ENCODE data around the gene SIAH1. TPM values are rescaled to one million over a fixed set of nuclear protein-coding genes. Genes with fewer than 3 reads are reported as not detected.
"Not testable (repeated sequence)": the region's sequence is repeated elsewhere in the genome, so short reads cannot be mapped to it uniquely, and the experiment has no call there.

The SIAH1 gene
- polyA plus RNA-seq, 1 donor (not counting 4 experiments of a cell fraction or from before 2014, with no cell fraction given): 19.0 TPM

GRCh38 chr16:48378276-48378675 is 6.9 kb downstream of the SIAH1 start:
- peaks cover 22% of the 10 kb centered on the region for H3K4me1 ChIP-seq (ENCODE audit: control insufficient read depth, extremely low read depth, insufficient read depth, low read length)
- no peaks in the 10 kb centered on the region for H3K36me3 ChIP-seq (ENCODE audit: control insufficient read depth in 2 of 2, extremely low read depth in 1 of 2, insufficient read depth in 2 of 2, low read length in 2 of 2)
- no peak overlapping the region for H3K4me3 ChIP-seq (ENCODE audit: control insufficient read depth in 2 of 3, extremely low read depth in 1 of 3, insufficient read depth in 2 of 3, low read depth in 1 of 3, low read length in 3 of 3)
- H3K27ac ChIP-seq (ENCODE audit: control insufficient read depth, insufficient read depth, low read length): no peak overlapping the region
- no peaks in the 10 kb centered on the region for H3K27me3 ChIP-seq (ENCODE audit: control insufficient read depth, extremely low read depth, insufficient read depth, low read length)
- peaks cover 3% of the 10 kb centered on the region for H3K9me1 ChIP-seq (ENCODE audit: control insufficient read depth, extremely low read depth, insufficient read depth, low read length)
- H3K79me2 ChIP-seq (ENCODE audit: control insufficient read depth, insufficient read depth, low read length): peaks cover 98% of the 10 kb centered on the region
- no peak overlapping the region for H3K9ac ChIP-seq (ENCODE audit: control insufficient read depth, extremely low read depth, insufficient read depth, low read length)
- no peak overlapping the region for H2AFZ ChIP-seq (ENCODE audit: control insufficient read depth, low read length)
- TF ChIP-seq EZH2 (IDR thresholded peaks at IDR 0.05; ENCODE audit: low read length) (no peak), CTCF (optimal IDR thresholded peaks at IDR 0.05 in 1 of 3, IDR thresholded peaks at IDR 0.05 in 1 of 3, conservative IDR thresholded peaks at IDR 0.05 in 1 of 3; ENCODE audit: extremely low read depth in 1 of 3, insufficient read depth in 2 of 3, low read length in 3 of 3) (no peak)
- peaks cover 7% of the 10 kb centered on the region for H4K20me1 ChIP-seq (ENCODE audit: control insufficient read depth, extremely low read depth, insufficient read depth, low read length)
- no peaks in the 10 kb centered on the region for H3K9me3 ChIP-seq (ENCODE audit: control insufficient read depth, low read depth, low read length)
- dilution Hi-C loops (cut with MboI; ENCODE audit: extremely low pct_ligation_motif_present, low sequenced_read_pairs): no loop called here
- FAIRE-seq (no peak), DNase-seq (ENCODE audit: low read depth, low spot score) (no peak)
- H3K4me2 ChIP-seq (ENCODE audit: control insufficient read depth, extremely low read depth, insufficient read depth, low read depth, low read length): no peak overlapping the region

- H3K27me3 ChIP-seq (ENCODE audit: control insufficient read depth, extremely low read depth, insufficient read depth, low read length); dilution Hi-C loops (cut with MboI; ENCODE audit: extremely low pct_ligation_motif_present, low sequenced_read_pairs); H3K9me3 ChIP-seq (ENCODE audit: control insufficient read depth, low read depth, low read length); H3K4me3 ChIP-seq (ENCODE audit: control insufficient read depth in 2 of 3, extremely low read depth in 1 of 3, insufficient read depth in 2 of 3, low read depth in 1 of 3, low read length in 3 of 3); H4K20me1 ChIP-seq (ENCODE audit: control insufficient read depth, extremely low read depth, insufficient read depth, low read length); DNase-seq (ENCODE audit: low read depth, low spot score); H2AFZ ChIP-seq (ENCODE audit: control insufficient read depth, low read length); H3K36me3 ChIP-seq (ENCODE audit: control insufficient read depth in 2 of 2, extremely low read depth in 1 of 2, insufficient read depth in 2 of 2, low read length in 2 of 2); FAIRE-seq; H3K9me1 ChIP-seq (ENCODE audit: control insufficient read depth, extremely low read depth, insufficient read depth, low read length); H3K9ac ChIP-seq (ENCODE audit: control insufficient read depth, extremely low read depth, insufficient read depth, low read length): not testable (repeated sequence)
- Histone ChIP-seq H3K79me2 (ENCODE audit: control insufficient read depth, insufficient read depth, low read length) (peaks cover 98% of the 10 kb centered on the region), H3K4me2 (ENCODE audit: control insufficient read depth, extremely low read depth, insufficient read depth, low read depth, low read length) (peak overlapping the region; percentile 34), H3K27ac (ENCODE audit: control insufficient read depth, insufficient read depth, low read length) (peak overlapping the region; percentile 16), H3K4me1 (ENCODE audit: control insufficient read depth, extremely low read depth, insufficient read depth, low read length) (peaks cover 14% of the 10 kb centered on the region)
Measured at GRCh38 chr16:48377301-48377700, 7.9 kb downstream of the SIAH1 start.

- Histone ChIP-seq H4K20me1 (ENCODE audit: control insufficient read depth, extremely low read depth, insufficient read depth, low read length) (no peaks in the 10 kb centered on the region), H3K9me3 (ENCODE audit: control insufficient read depth, low read depth, low read length) (no peaks in the 10 kb centered on the region), H3K4me2 (ENCODE audit: control insufficient read depth, extremely low read depth, insufficient read depth, low read depth, low read length) (no peak overlapping the region)
Measured at GRCh38 chr16:48374255-48374654, 11.0 kb downstream of the SIAH1 start.

More at GRCh38 chr16:48374255-48374654, 11.0 kb downstream of the SIAH1 start:
- Histone ChIP-seq H3K27ac (ENCODE audit: control insufficient read depth, insufficient read depth, low read length) (no peak overlapping the region), H3K79me2 (ENCODE audit: control insufficient read depth, insufficient read depth, low read length) (peaks cover 98% of the 10 kb centered on the region), H3K9me1 (ENCODE audit: control insufficient read depth, extremely low read depth, insufficient read depth, low read length) (no peaks in the 10 kb centered on the region), H3K27me3 (ENCODE audit: control insufficient read depth, extremely low read depth, insufficient read depth, low read length) (no peaks in the 10 kb centered on the region), H3K36me3 (ENCODE audit: control insufficient read depth in 2 of 2, extremely low read depth in 1 of 2, insufficient read depth in 2 of 2, low read length in 2 of 2) (no peaks in the 10 kb centered on the region), H3K9ac (ENCODE audit: control insufficient read depth, extremely low read depth, insufficient read depth, low read length) (no peak overlapping the region), H3K4me3 (ENCODE audit: control insufficient read depth in 2 of 3, extremely low read depth in 1 of 3, insufficient read depth in 2 of 3, low read depth in 1 of 3, low read length in 3 of 3) (no peak overlapping the region), H2AFZ (ENCODE audit: control insufficient read depth, low read length) (no peak overlapping the region), H3K4me1 (ENCODE audit: control insufficient read depth, extremely low read depth, insufficient read depth, low read length) (peaks cover 27% of the 10 kb centered on the region)
- TF ChIP-seq CTCF (optimal IDR thresholded peaks at IDR 0.05 in 1 of 3, IDR thresholded peaks at IDR 0.05 in 1 of 3, conservative IDR thresholded peaks at IDR 0.05 in 1 of 3; ENCODE audit: extremely low read depth in 1 of 3, insufficient read depth in 2 of 3, low read length in 3 of 3): no peak
- FAIRE-seq: no peak
- dilution Hi-C loops (cut with MboI; ENCODE audit: extremely low pct_ligation_motif_present, low sequenced_read_pairs): loop anchor here (25.0 kb wide), 1 partner anchor 138 kb away; no protein-coding TSS in a partner anchor
- no peak for DNase-seq (ENCODE audit: low read depth, low spot score)
